GM15510 (cell line): Measurements from ENCODE around the gene SMC2.

Source experiments
- POLR2A ChIP-seq: IDR thresholded peaks from 3 replicates; pipeline ENCODE4 v1.6.1; 2011; ENCODE audit warnings: borderline replicate concordance; ENCODE audit not compliant: insufficient read length; ENCODE audit errors: extremely low read depth

The SMC2 gene

GRCh38 chr9:104177003-104177611 is 83.0 kb downstream of the SMC2 start:
- no peak for TF ChIP-seq POLR2A

GRCh38 chr9:104177676-104178075 is 83.6 kb downstream of the SMC2 start:
- TF ChIP-seq POLR2A = no peak
